HG02973 (cell line): Measurements from ENCODE around the gene MINDY4.

Experiments
- ATAC-seq: cut with Tn5 transposase; IDR thresholded peaks from one replicate; pipeline ENCODE4 v1.9.1; 2021; ENCODE audit warnings: moderate library complexity; ENCODE audit not compliant: unreplicated experiment

MINDY4 gene

GRCh38 chr7:30898411-30898810 lies 127.2 kb downstream of the MINDY4 start:
- ATAC-seq: no peak

GRCh38 chr7:30899066-30899465 lies 127.8 kb downstream of the MINDY4 start:
- no peak for ATAC-seq

GRCh38 chr7:30899630-30900029 lies 128.4 kb downstream of the MINDY4 start:
- no peak for ATAC-seq

GRCh38 chr7:30900053-30900452 lies 128.8 kb downstream of the MINDY4 start:
- ATAC-seq: no peak

- ATAC-seq: no peak
Measured at GRCh38 chr7:30900803-30901362, 129.7 kb downstream of the MINDY4 start.

- no peak for ATAC-seq
Measured at GRCh38 chr7:30901856-30902255, 130.6 kb downstream of the MINDY4 start.

- ATAC-seq: no peak
Measured at GRCh38 chr7:30902466-30902865, 131.2 kb downstream of the MINDY4 start.

- ATAC-seq: no peak
Measured at GRCh38 chr7:30903146-30903545, 131.9 kb downstream of the MINDY4 start.

- ATAC-seq: no peak
Measured at GRCh38 chr7:30904561-30904960, 133.3 kb downstream of the MINDY4 start.

GRCh38 chr7:30905078-30906012 lies 134.1 kb downstream of the MINDY4 start:
- ATAC-seq: no peak

GRCh38 chr7:30906014-30906413 lies 134.8 kb downstream of the MINDY4 start:
- no peak for ATAC-seq

GRCh38 chr7:30906515-30907240 lies 135.5 kb downstream of the MINDY4 start:
- ATAC-seq: no peak

GRCh38 chr7:30907527-30908267 lies 136.5 kb downstream of the MINDY4 start:
- ATAC-seq: no peak

GRCh38 chr7:30908681-30909080 lies 137.5 kb downstream of the MINDY4 start:
- no peak for ATAC-seq

- no peak for ATAC-seq
Measured at GRCh38 chr7:30909431-30909830, 138.2 kb downstream of the MINDY4 start.

- ATAC-seq: no peak
Measured at GRCh38 chr7:30910411-30911073, 139.3 kb downstream of the MINDY4 start.

- ATAC-seq: no peak
Measured at GRCh38 chr7:30911133-30911532, 139.9 kb downstream of the MINDY4 start.

GRCh38 chr7:30911561-30911969 lies 140.3 kb downstream of the MINDY4 start, which contains the start of gene AQP1:
TSS of gene AQP1 (plus strand) at chr7:30911853. CDS start at chr7:30911910, 57 bp downstream.
- no peak for ATAC-seq

GRCh38 chr7:30912021-30912730 lies 141.0 kb downstream of the MINDY4 start:
- ATAC-seq: no peak

- ATAC-seq: no peak
Measured at GRCh38 chr7:30912731-30912985, 141.4 kb downstream of the MINDY4 start.
